Sigmoid colon (tissue), 4 donors: ENCODE results near the gene VAMP5.

Experiments used
- EP300 ChIP-seq, 4 donors: sonication (generic); formaldehyde crosslinking; IDR thresholded peaks; one replicate each; pipeline ENCODE4 v1.6.1; 2017; ENCODE audit warnings: antibody characterized with exemption in 4 of 4
- TF ChIP-seq, protein P1 (sequence below), 4 experiments: fragments of 450-650 bp in 3 of 4; fragments of 200-600 bp in 1 of 4; IDR thresholded peaks; one replicate each; pipeline ENCODE4 v1.5.1; 2016 to 2019; ENCODE audit warnings: antibody characterized with exemption in 4 of 4, mild to moderate bottlenecking in 3 of 4, moderate library complexity in 2 of 4

DNA sequence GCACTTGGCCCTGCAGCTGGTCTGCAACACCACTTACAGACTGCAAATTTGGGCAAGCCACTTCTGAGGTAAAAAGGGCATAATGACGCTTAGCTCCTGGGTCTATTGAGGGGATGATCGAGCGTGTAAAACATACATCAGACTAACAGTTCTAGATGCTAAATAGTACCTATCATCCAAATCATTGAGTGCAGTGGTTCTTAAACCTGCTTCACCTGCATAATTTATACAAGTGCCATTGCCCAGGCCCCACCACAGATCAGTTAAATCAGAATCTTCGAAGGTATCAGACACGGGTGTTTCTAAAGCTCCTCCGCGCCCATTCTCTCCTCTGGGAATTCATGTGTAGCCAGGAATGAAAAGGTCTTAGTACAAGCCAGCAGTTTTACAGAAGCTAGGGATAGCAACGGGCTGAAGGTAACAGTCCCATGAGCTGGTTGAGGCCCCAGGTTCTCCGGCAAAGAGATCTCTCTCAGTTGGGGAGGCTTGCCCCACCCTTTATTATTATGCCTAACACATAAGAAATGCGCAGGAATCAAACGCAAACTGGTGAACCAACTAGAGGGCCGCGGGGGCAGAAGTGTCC is 10.6 kb downstream of the VAMP5 start:
- TF ChIP-seq, protein P1, sequence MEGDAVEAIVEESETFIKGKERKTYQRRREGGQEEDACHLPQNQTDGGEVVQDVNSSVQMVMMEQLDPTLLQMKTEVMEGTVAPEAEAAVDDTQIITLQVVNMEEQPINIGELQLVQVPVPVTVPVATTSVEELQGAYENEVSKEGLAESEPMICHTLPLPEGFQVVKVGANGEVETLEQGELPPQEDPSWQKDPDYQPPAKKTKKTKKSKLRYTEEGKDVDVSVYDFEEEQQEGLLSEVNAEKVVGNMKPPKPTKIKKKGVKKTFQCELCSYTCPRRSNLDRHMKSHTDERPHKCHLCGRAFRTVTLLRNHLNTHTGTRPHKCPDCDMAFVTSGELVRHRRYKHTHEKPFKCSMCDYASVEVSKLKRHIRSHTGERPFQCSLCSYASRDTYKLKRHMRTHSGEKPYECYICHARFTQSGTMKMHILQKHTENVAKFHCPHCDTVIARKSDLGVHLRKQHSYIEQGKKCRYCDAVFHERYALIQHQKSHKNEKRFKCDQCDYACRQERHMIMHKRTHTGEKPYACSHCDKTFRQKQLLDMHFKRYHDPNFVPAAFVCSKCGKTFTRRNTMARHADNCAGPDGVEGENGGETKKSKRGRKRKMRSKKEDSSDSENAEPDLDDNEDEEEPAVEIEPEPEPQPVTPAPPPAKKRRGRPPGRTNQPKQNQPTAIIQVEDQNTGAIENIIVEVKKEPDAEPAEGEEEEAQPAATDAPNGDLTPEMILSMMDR (IDR thresholded peaks at IDR 0.05) = no peak
- no peak for TF ChIP-seq EP300 (IDR thresholded peaks at IDR 0.05)
